GM12891 (cell line): ENCODE measurements around the gene ENGASE.

Experiments
- PAX5 ChIP-seq: IDR thresholded peaks from 2 replicates; pipeline ENCODE4 v1.6.1; 2011; ENCODE audit warnings: low read length, moderate library complexity, mild to moderate bottlenecking; ENCODE audit not compliant: insufficient read depth, severe bottlenecking
- POLR2A ChIP-seq: IDR thresholded peaks from 2 replicates; pipeline ENCODE4 v1.6.1; 2011; ENCODE audit warnings: low read depth, low read length, control low read depth
- POLR2AphosphoS5 ChIP-seq: IDR thresholded peaks from 2 replicates; pipeline ENCODE4 v1.6.1; 2011; ENCODE audit warnings: low read depth, low read length, control low read depth
- POU2F2 ChIP-seq: IDR thresholded peaks from 2 replicates; pipeline ENCODE4 v1.6.1; 2011; ENCODE audit warnings: low read depth, mild to moderate bottlenecking, control low read depth, low read length, moderate library complexity
- TAF1 ChIP-seq: IDR thresholded peaks from 2 replicates; pipeline ENCODE4 v1.6.1; 2011; ENCODE audit warnings: low read depth, low read length, control low read depth

- TF ChIP-seq POLR2A = no peak
- no peak for TF ChIP-seq TAF1
- TF ChIP-seq POLR2AphosphoS5 = no peak
- TF ChIP-seq PAX5 = no peak
- TF ChIP-seq POU2F2 = no peak
Observed at GRCh38 chr17:79129523-79129922, 54.9 kb downstream of the ENGASE start.
